ENCODE data around the gene ATRNL1.
"Not testable (repeated sequence)": the region's sequence is repeated elsewhere in the genome, so short reads cannot be mapped to it uniquely, and the experiment has no call there.

- not testable (repeated sequence) for TF ChIP-seq CTCF (IDR thresholded peaks at IDR 0.05; ENCODE audit: poor library complexity); EZH2 (IDR thresholded peaks at IDR 0.05; ENCODE audit: borderline replicate concordance)
Observed at GRCh38 chr10:115253765-115254164, 160.6 kb downstream of the ATRNL1 start.

Data from hepatocyte (in vitro differentiated cells).